Tracheal epithelial cell (primary cell): Measurements from ENCODE around the gene VWC2L. TPM values are rescaled to one million over a fixed set of nuclear protein-coding genes. Genes with fewer than 3 reads are reported as not detected.

Source experiments
- total RNA-seq: library from RNA; depleted of rRNA; stranded (reverse); fragments of >200 nt; gene quantifications from 2 replicates; pipeline ENCODE4 v1.2.1, GENCODE V29; 2014

The VWC2L gene
- not detected in 2 replicates for total RNA-seq

GRCh38 chr2:214410918-214411554 lies at the start of gene VWC2L:
VWC2L (plus strand) TSS chr2:214411054; CDS start chr2:214414194, 3,140 bp downstream.

